ENCODE results near the gene WDR70. TPM values are rescaled to one million over a fixed set of nuclear protein-coding genes. Genes with fewer than 3 reads are reported as not detected.

WDR70 gene
- total RNA-seq, 1 experiment from 2014 or later = 35.0 TPM

- no peak for TF ChIP-seq FOXJ3 (CRISPR knock-in tag; IDR thresholded peaks at IDR 0.05; ENCODE audit: borderline replicate concordance)
- TF ChIP-seq KAT7 (CRISPR knock-in tag; IDR thresholded peaks at IDR 0.05; ENCODE audit: borderline replicate concordance) = no peak
- no peak for TF ChIP-seq PREB (CRISPR knock-in tag; IDR thresholded peaks at IDR 0.05; ENCODE audit: borderline replicate concordance)
- TF ChIP-seq MLX (CRISPR knock-in tag; IDR thresholded peaks at IDR 0.05) = no peak
- no peak for TF ChIP-seq E2F4 (CRISPR knock-in tag; IDR thresholded peaks at IDR 0.05; ENCODE audit: borderline replicate concordance, low read depth)
These were observed 141.7 kb downstream of the WDR70 start (continued) for GRCh38 chr5:37520811-37521210.

GRCh38 chr5:37532976-37533740 lies 154.0 kb downstream of the WDR70 start:
- Mint-ChIP-seq H3K9me3 (peaks cover 19% of the 10 kb centered on the region), H3K27ac (no peak overlapping the region), H3K4me1 (no peaks in the 10 kb centered on the region), H3K4me3 (no peak overlapping the region), H3K36me3 (no peaks in the 10 kb centered on the region), H3K27me3 (ENCODE audit: low read depth) (no peaks in the 10 kb centered on the region)
- ChIA-PET POLR2A (interaction anchor here (0.7 kb wide), 1 partner anchor 11 kb away, joined by 3 read pairs; no protein-coding TSS in a partner anchor), CTCF (no interaction called here)
- DNase-seq (ENCODE audit: low spot score) (no peak), ATAC-seq (no peak)
- TF ChIP-seq HMGA2 (CRISPR knock-in tag; IDR thresholded peaks at IDR 0.05) = no peak
- TF ChIP-seq TEAD4 (CRISPR knock-in tag; IDR thresholded peaks at IDR 0.05) = no peak
- no peak for TF ChIP-seq FOXK1 (CRISPR knock-in tag; IDR thresholded peaks at IDR 0.05)
- no peak for TF ChIP-seq FOXP4 (CRISPR knock-in tag; IDR thresholded peaks at IDR 0.05)
- no peak for TF ChIP-seq ZNF416 (CRISPR knock-in tag; IDR thresholded peaks at IDR 0.05)
- TF ChIP-seq SMAD4 (CRISPR knock-in tag; IDR thresholded peaks at IDR 0.05) = no peak
- no peak for TF ChIP-seq IRF2 (CRISPR knock-in tag; IDR thresholded peaks at IDR 0.05; ENCODE audit: borderline replicate concordance, low read depth)
- TF ChIP-seq JUN (CRISPR knock-in tag; IDR thresholded peaks at IDR 0.05) = no peak
- TF ChIP-seq USF2 (CRISPR knock-in tag; IDR thresholded peaks at IDR 0.05) = no peak

- no peak overlapping the region for H3K4me3 Mint-ChIP-seq
- H3K9me3 Mint-ChIP-seq = peaks cover 17% of the 10 kb centered on the region
- POLR2A ChIA-PET = no interaction called here
- no peaks in the 10 kb centered on the region for H3K36me3 Mint-ChIP-seq
- ATAC-seq (no peak), DNase-seq (ENCODE audit: low spot score) (no peak)
- H3K27me3 Mint-ChIP-seq (ENCODE audit: low read depth) = no peaks in the 10 kb centered on the region
- CTCF ChIA-PET = no interaction called here
- no peak overlapping the region for H3K27ac Mint-ChIP-seq
- H3K4me1 Mint-ChIP-seq = no peaks in the 10 kb centered on the region
- TF ChIP-seq KAT7 (CRISPR knock-in tag; IDR thresholded peaks at IDR 0.05; ENCODE audit: borderline replicate concordance) = no peak
- no peak for TF ChIP-seq USF1 (CRISPR knock-in tag; IDR thresholded peaks at IDR 0.05)
- no peak for TF ChIP-seq ATF3 (CRISPR knock-in tag; conservative IDR thresholded peaks at IDR 0.05)
- no peak for TF ChIP-seq ZNF317 (CRISPR knock-in tag; IDR thresholded peaks at IDR 0.05; ENCODE audit: borderline replicate concordance, low read depth)
- no peak for TF ChIP-seq GRHL2 (CRISPR knock-in tag; IDR thresholded peaks at IDR 0.05; ENCODE audit: insufficient replicate concordance, severe bottlenecking)
- TF ChIP-seq FOXK1 (CRISPR knock-in tag; IDR thresholded peaks at IDR 0.05) = no peak
- TF ChIP-seq E2F1 (CRISPR knock-in tag; IDR thresholded peaks at IDR 0.05) = no peak
- no peak for TF ChIP-seq TEAD1 (CRISPR knock-in tag; IDR thresholded peaks at IDR 0.05)
- no peak for TF ChIP-seq FOXJ3 (CRISPR knock-in tag; IDR thresholded peaks at IDR 0.05; ENCODE audit: borderline replicate concordance)
- no peak for TF ChIP-seq ATF2 (CRISPR knock-in tag; IDR thresholded peaks at IDR 0.05; ENCODE audit: borderline replicate concordance, low read depth)
These were observed 154.7 kb downstream of the WDR70 start for GRCh38 chr5:37533851-37534250.

Data from WTC11 (cell line).